DMS 273 (cell line): Measurements from ENCODE around the gene PTRH1.
A peak's percentile ranks its signal among the peaks of the same experiment; 100 is the strongest.
"Not testable (repeated sequence)": the region's sequence is repeated elsewhere in the genome, so short reads cannot be mapped to it uniquely, and the experiment has no call there.

ENCODE experiments used
- DNase-seq: peaks from one replicate; lab custom pipeline; 2025; ENCODE audit not compliant: unreplicated experiment; lab: John Stamatoyannopoulos, UW

The PTRH1 gene

GRCh38 chr9:127715470-127716337 lies at the start of gene PTRH1, which contains the start of gene TTC16:
PTRH1 (minus strand) TSS chr9:127715663; CDS start chr9:127715639, 24 bp downstream.
TTC16 (plus strand) TSS chr9:127716079; CDS start chr9:127716146, 67 bp downstream.
- peak; percentile 98 for DNase-seq

- DNase-seq = no peak
Measured at GRCh38 chr9:127763918-127764384, 48.5 kb upstream of the PTRH1 start.

- DNase-seq = no peak
Measured at GRCh38 chr9:127762111-127762676, 46.7 kb upstream of the PTRH1 start.

- DNase-seq = no peak
Measured at GRCh38 chr9:127761491-127761956, 46.1 kb upstream of the PTRH1 start.

GRCh38 chr9:127761061-127761460 lies 45.6 kb upstream of the PTRH1 start:
- DNase-seq = no peak

- no peak for DNase-seq
Measured at GRCh38 chr9:127758843-127759242, 43.4 kb upstream of the PTRH1 start.

- not testable (repeated sequence) for DNase-seq
Measured at GRCh38 chr9:127756776-127757175, 41.3 kb upstream of the PTRH1 start.

GRCh38 chr9:127756233-127756632 lies 40.8 kb upstream of the PTRH1 start:
- no peak for DNase-seq

- peak; percentile 58 for DNase-seq
Measured at GRCh38 chr9:127755061-127756060, 39.9 kb upstream of the PTRH1 start.

- DNase-seq = peak; percentile 81
Measured at GRCh38 chr9:127754099-127755060, 38.9 kb upstream of the PTRH1 start.

GRCh38 chr9:127753622-127754021 lies 38.2 kb upstream of the PTRH1 start:
- no peak for DNase-seq

- DNase-seq = peak; percentile 20
Measured at GRCh38 chr9:127753148-127753547, 37.7 kb upstream of the PTRH1 start.

GRCh38 chr9:127751269-127752054 lies 36.0 kb upstream of the PTRH1 start:
- no peak for DNase-seq

- DNase-seq = no peak
Measured at GRCh38 chr9:127749090-127749787, 33.8 kb upstream of the PTRH1 start.

GRCh38 chr9:127746959-127747569 lies 31.6 kb upstream of the PTRH1 start:
- DNase-seq = peak; percentile 30

- no peak for DNase-seq
Measured at GRCh38 chr9:127744398-127745110, 29.1 kb upstream of the PTRH1 start.

- DNase-seq = peak; percentile 97
Measured at GRCh38 chr9:127742435-127743088, 27.1 kb upstream of the PTRH1 start.
